ENCODE data around the gene LETM1. TPM values are rescaled to one million over a fixed set of nuclear protein-coding genes. Genes with fewer than 3 reads are reported as not detected.

Gene LETM1
- total and polyA plus RNA-seq, 2 donors (not counting 3 experiments of a cell fraction or from before 2014, with no cell fraction given): 25.6 to 62.5 TPM

- no peak for DNase-seq (ENCODE audit: low read depth, low spot score)
- no peaks in the 10 kb centered on the region for H3K9me1 ChIP-seq (replicated peaks; ENCODE audit: control insufficient read depth, extremely low read depth, insufficient read depth, low read length)
- H3K27me3 ChIP-seq (ENCODE audit: control insufficient read depth in 2 of 2, insufficient read depth in 2 of 2, low read length in 2 of 2): no peaks in the 10 kb centered on the region
- peaks cover 14 to 52% of the 10 kb centered on the region in 2 experiments for H3K36me3 ChIP-seq (ENCODE audit: control insufficient read depth in 2 of 2, extremely low read depth in 1 of 2, insufficient read depth in 2 of 2, low read length in 2 of 2)
- no peak for FAIRE-seq
- ChIA-PET CTCF (interaction anchor here (1.7 kb wide), 1 partner anchor 84 kb away, joined by 4 read pairs; no protein-coding TSS in a partner anchor), POLR2A (no interaction called here)
- no peaks in the 10 kb centered on the region for H4K20me1 ChIP-seq (replicated peaks; ENCODE audit: control insufficient read depth, extremely low read depth, insufficient read depth, low read length)
- peaks cover 3% of the 10 kb centered on the region for H3K79me2 ChIP-seq (ENCODE audit: control insufficient read depth, insufficient read depth, low read length)
- H3K9ac ChIP-seq (replicated peaks; ENCODE audit: extremely low read depth, insufficient read depth, low read length): no peak overlapping the region
- no TSS peak for BruUV-seq (replicated peaks)
- TF ChIP-seq FOS (IDR thresholded peaks at IDR 0.05; ENCODE audit: borderline replicate concordance, insufficient read depth, low read length) (no peak), MAX (IDR thresholded peaks at IDR 0.05; ENCODE audit: insufficient read depth, insufficient read length) (no peak), POLR2A (IDR thresholded peaks at IDR 0.05; ENCODE audit: low read depth, low read length) (no peak), EZH2 (IDR thresholded peaks at IDR 0.05; ENCODE audit: borderline replicate concordance, low read depth, low read length, severe bottlenecking) (no peak), JUN (IDR thresholded peaks at IDR 0.05; ENCODE audit: borderline replicate concordance, insufficient read depth, insufficient read length, low read depth) (no peak), CTCF (IDR thresholded peaks at IDR 0.05; ENCODE audit: extremely low read depth in 1 of 2, insufficient read depth in 1 of 2, low read depth in 1 of 2, low read length in 2 of 2) (no peak), GATA2 (IDR thresholded peaks at IDR 0.05; ENCODE audit: insufficient read depth, insufficient read length, low read depth, low read length) (no peak), POLR2AphosphoS5 (IDR thresholded peaks at IDR 0.05; ENCODE audit: insufficient read depth, low read depth, low read length) (no peak), MYC (IDR thresholded peaks at IDR 0.05; ENCODE audit: low read depth, low read length) (no peak)
- dilution Hi-C loops (cut with MboI; ENCODE audit: extremely low pct_ligation_motif_present, low sequenced_read_pairs) (no loop called here), intact Hi-C loops (cut with micrococcal nuclease) (no loop called here)
- H3K4me1 ChIP-seq (ENCODE audit: control insufficient read depth, extremely low read depth, insufficient read depth, low read length): no peaks in the 10 kb centered on the region
- H2AFZ ChIP-seq (ENCODE audit: low read depth, low read length): no peak overlapping the region
- no peaks in the 10 kb centered on the region for H3K9me3 ChIP-seq (replicated peaks; ENCODE audit: control insufficient read depth, insufficient read depth, low read length)
- H3K4me2 ChIP-seq (ENCODE audit: insufficient read depth, low read length): no peak overlapping the region
- H3K27ac ChIP-seq (ENCODE audit: insufficient read depth, low read depth, low read length): no peak overlapping the region
- H3K4me3 ChIP-seq (replicated peaks in 1 of 3; ENCODE audit: insufficient read depth in 1 of 3, low read depth in 1 of 3, low read length in 3 of 3): no peak overlapping the region
Measured at GRCh38 chr4:1832690-1833089, 23.3 kb downstream of the LETM1 start.

Data from endothelial cell of umbilical vein (primary cell).